NCI-H1105 (cell line): Measurements from ENCODE around the gene DHRS11.

Experiments used
- DNase-seq: peaks from one replicate; lab custom pipeline; 2025; lab: John Stamatoyannopoulos, UW

DHRS11 gene, protein sequence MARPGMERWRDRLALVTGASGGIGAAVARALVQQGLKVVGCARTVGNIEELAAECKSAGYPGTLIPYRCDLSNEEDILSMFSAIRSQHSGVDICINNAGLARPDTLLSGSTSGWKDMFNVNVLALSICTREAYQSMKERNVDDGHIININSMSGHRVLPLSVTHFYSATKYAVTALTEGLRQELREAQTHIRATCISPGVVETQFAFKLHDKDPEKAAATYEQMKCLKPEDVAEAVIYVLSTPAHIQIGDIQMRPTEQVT

DNA sequence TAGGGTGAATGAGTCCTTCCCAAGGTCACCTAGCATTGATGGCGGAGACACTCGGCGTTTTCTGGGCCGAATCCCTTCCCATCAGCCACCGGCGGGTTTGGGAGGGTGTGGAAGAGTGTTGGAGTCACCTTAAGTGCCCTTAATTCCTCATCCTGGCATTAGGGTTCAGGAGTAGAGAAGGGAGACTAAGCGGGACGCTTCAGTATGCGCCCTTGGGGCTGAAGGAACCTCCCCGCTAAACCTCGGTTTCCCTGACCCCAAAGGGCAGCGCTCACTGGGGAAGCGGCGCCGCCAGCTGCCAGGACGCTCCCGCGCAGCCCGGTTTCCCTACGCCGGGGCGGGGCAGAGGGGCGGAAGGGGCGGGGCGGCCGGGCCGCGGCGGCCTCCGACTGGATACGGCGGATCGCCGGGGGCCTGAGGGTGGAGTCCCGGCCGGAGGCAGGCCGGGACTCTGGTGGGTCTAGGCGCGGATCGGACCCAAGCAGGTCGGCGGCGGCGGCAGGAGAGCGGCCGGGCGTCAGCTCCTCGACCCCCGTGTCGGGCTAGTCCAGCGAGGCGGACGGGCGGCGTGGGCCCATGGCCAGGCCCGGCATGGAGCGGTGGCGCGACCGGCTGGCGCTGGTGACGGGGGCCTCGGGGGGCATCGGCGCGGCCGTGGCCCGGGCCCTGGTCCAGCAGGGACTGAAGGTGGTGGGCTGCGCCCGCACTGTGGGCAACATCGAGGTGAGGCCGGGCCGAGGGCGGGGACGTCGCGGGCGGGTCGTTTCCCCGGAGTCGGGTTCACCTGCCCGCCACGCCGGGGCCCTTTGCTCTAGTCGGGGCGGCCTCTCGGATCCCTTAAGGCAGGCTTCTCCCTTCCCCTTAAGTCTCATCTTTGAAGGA lies at the start of gene DHRS11:
DHRS11 (plus strand) TSS at position 446 of the 882 bp plus-strand sequence; CDS start at position 577, 131 bp downstream.
- DNase-seq = peak; percentile 63

DNA sequence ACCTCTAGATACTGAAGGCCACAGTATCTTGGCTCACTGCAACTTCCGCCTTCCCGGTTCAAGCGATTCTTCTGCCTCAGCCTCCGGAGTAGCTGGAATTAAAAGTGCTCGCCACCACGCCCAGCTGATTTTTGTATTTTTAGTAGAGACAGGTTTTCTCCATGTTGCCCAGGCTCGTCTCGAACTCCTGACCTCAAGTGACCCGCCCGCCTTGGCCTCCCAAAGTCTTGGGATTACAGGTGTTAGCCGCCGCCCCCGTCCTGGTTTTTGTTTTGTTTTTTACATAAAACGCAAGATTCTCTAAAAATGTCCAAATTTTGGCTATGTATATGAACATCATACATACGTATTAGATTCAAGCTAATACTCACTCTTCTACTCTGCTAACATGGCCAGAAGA lies 48.9 kb upstream of the DHRS11 start:
- no peak for DNase-seq

DNA sequence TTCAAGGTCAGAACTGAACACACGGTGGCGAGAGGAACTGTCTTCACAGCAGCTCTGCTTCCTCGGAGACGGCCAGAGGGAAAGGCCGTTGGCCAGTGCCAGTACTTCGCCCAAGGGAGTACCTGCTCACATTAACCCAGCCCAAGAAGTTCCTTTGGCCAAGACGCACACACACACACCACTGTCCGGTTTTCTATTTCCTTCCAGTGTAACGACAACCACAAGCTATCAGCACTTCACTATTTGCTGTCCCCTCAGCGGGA lies 47.7 kb upstream of the DHRS11 start:
- peak; percentile 0 for DNase-seq

DNA sequence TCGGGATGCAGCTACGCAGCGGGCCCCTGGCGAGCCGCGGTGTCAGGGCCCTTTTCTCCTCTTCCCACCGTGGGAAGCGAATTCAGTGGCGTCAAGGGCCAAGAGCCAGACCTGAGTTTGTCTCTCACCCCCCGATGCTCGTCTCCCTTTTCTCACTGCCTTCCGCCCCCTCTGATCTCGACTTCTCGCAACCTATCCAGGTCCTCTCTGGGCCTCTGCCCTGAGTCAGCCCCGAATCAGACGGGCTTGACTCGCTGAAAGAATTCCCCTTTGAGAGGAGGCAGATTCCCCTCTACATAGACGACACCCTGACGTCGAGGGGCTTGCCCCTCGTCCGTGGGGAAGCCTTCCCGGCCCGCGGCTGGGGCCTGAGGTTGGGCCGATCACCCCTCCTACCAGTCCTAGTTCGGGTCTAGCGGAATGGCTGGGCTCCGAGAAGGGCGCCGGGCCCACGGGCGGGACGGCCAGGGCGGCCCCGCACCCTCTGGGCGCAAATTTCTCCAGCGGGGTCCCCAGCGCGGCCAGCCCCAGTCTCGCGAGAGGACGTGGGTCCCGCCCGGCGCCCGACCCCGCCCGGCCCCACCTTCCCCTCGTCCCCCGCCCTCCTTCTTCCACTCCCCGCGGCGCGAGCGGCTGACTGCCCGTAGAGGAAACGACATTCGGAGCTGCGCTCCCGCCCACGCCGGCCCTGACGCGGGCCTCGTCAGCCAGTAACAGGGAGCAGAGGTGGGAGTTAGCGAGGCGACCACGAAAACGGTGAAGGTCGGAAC lies 47.2 kb upstream of the DHRS11 start, which contains the start of gene GGNBP2:
GGNBP2 (plus strand) TSS at position 613 of the 770 bp plus-strand sequence. CDS start 806 bp downstream, outside the sequence.
- DNase-seq = peak; percentile 79

DNA sequence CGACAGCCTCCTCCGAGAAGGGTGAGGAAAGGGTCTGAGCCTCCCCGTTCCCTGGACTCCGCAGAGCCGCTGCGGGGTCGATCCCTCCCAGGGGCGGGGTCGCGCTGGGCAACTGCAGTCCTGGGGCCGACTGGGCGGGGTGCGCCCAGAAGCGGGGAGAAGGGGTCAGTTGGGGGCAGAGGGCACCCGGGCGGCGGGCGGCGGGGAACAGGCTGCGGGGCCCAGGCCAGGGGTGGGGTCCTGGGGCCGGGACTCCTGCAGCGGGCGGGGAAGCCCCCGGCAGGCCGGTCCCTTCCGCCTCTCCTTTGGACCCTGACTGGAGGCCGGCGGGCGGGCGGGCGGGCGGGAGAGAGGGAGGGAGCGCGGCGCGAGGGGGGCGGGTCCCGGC lies 46.6 kb upstream of the DHRS11 start:
- DNase-seq = peak; percentile 73

DNA sequence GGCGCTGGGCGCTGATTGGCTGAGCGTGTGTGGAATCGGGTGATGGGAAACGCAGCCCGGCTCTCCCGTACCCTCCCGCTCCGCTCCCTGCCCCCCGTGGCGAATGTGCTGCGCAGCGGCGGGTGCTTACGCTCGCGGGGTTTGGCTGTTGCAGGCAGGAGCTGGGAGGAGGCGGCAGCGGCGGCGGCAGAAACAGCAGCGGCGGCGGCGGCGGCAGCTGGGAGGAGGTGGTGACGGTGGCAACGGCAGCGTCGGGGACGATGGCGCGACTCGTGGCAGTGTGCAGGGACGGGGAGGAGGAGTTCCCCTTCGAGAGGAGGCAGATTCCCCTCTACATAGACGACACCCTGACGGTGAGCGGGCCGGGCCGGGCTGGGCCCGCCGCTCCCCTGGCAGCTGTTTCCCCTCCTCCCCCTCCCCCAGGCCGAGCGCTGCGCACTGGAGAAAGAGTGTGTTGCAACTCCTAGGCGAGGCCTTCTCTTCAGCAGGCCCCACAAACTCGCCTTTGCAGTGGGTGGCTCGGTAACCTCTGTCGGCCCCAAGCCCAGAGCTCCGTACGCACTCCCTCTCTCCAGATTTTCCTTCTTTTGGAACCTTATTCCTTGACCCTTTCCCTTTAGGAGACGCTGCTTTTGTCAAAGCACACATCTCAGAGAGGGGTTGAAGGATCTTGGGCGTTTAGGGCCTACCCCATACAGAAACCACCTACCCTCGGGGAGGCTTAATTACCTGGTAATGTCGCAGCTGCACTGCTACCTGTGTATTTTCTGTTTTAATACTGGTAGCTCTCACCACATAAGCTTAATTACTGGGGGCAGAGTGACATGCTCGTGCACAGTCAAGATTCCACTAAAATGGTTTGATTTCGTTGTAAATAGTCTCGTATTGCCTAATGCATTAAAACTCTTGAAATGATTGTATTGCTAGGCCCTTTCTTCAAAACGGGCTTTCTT lies 45.9 kb upstream of the DHRS11 start:
- peak; percentile 92 for DNase-seq

DNA sequence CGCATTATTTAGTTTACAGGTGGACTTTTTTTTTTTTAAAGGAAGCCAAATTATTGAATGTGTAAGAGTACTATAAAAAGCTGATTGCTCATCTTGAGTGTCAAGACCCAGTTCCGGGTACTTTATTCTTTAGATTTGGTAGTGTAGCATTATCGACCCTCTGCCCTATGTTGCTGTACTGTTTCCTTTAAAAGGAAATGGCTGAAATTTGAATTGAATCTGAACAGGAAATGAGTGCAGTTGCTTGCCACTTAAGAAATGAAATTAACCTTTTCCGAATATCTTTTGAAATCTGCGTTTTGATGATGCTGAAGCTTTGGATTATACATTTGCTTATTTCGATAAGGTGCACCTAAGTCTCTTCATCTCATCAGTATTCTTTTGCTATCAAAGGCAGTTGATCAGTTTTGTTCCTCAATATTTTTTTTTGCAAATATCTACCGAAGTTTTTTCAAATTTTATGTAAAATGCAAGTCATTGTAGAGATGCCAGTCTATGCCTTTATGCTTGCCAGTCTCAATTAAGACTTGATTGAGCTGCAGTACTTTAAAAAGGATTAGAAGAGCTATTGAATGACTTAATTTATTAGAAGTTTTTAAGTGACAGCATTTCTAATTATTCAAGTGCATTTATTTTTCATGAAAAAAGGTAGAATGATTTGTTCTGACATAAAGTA lies 45.1 kb upstream of the DHRS11 start:
- DNase-seq = no peak

DNA sequence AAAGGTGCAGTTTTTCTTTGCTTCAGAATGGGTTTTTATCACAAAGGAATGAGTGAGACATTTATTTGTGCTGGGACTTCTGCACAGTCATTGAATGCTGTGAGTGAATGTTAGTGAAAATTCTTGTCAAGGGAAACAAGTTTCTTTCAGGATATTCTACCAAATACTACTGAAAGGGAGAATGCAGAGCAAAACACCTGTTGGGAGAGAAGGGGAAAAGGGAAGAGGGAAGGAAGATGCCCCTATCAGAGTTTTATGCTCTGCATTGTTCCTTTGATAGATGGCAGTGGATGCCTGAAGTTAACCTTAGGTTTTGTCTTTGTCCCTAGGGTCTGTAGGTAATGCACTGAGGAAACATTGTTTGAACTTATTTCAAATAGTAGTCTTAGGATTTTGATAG lies 43.9 kb upstream of the DHRS11 start:
- no peak for DNase-seq

DNA sequence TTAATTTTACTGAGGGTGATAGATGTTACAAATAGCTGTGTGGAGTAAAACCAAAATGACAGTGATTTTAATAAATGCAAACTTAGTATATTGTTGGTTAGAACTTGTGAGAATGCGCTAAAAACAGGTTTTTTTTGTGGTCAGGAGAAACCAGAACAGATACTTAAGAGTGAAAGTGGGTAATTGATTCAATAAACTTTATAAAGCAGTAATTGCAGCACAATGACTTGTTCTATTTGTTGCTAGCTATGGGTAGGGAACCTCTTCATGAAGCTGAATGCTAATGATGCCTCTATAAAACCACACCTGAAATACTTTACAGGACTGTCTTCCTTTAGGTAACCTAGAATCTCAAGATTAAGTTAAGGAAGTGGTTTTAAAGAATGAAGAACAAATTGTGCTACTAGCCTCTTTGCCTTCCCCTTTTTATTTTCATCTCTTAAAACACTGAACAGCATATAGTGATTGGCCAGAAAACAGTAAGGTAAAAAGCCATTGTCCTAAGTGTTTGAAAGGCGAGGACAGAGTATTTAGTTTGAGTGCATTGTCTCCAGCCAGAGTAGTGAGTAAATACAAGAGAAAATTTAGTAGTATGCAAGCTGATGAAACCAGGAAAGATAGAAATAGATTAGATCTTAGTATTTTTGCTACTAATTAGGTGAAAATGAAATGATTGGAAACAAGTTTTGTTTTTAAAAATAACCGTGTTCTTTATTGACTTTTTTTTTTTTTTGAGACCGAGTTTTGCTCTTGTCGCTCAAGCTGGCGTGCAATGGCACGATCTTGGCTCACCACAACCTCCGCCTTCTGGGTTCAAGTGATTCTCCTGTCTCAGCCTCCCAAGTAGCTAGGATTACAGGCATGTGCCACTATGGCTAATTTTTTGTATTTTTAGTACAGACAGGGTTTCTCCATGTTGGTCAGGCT lies 40.9 kb upstream of the DHRS11 start:
- no peak for DNase-seq

DNA sequence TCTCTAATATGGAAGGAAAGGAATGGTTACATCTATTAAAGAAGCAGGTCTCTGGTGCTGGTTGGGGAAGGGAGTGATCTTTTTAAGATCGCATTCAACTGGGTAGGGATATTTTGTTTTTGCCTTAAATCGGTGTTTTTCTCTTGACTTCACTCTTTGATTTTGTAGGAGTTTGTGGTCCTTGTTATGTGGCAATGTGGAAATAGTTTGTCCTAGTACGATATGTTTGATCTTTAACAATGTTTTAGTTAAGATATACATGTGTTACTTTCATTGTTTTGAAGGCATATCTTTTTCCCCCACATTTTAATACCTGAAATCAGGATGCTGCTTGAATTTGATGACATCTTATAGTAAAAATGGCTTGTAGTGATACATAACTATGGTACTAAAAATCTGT lies 38.2 kb upstream of the DHRS11 start:
- DNase-seq = no peak

DNA sequence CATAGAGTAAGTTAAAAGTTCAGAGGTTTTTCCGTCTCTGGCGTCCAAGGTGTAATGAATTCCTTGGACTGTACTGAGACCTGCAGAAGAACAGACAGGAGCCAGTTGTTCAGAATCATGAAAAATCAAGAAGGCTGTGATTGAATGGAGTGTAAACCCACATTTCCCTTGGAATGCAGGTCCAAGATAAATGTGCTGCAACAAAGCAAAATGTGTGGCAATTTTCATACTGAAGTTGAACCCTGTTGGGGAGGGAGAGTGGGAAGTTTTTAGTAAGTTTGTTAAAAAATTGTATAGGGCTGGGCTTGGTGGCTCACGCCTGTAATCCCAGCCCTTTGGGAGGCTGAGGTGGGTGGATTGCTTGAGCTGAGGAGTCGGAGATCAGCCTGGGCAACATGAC lies 25.6 kb upstream of the DHRS11 start:
- DNase-seq = no peak

DNA sequence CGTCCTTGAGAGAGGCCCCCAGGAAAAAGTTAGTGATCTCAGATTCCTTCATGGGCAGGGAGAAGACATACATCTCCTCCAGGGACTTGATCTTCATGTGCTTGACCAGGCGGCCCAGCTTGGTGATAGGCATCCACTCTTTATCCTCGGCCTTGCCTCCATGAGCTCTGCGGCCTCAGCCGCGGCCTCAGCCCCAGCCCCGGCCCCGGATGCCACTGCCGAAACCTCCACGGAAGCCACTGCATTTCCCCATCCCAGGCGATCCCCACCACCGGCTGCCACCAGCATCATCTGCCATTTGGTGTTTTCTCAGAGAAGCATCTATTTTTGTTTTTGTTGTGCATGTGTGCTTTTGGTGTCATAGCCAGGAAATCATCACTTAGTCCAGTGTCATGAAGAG lies 16.7 kb upstream of the DHRS11 start:
- DNase-seq = no peak

DNA sequence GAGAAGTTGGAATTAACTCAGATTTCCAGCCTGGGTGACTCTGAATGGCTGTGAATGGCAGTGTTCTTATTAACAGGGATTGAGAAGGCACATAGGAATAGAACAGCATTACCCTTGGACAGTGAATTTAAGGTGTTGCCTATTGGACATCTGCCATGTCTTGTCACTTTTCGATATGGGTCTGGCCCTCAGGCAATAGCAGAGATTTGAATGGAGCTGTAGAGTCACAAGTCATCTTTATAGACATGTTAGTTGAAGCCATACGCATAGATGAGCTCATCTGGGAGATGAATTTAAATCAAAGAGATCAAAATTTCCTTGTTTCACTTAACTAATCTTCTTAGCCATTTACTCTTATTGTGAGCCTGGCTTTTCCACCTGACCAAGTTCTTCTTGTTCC lies 14.9 kb upstream of the DHRS11 start:
- DNase-seq = no peak

DNA sequence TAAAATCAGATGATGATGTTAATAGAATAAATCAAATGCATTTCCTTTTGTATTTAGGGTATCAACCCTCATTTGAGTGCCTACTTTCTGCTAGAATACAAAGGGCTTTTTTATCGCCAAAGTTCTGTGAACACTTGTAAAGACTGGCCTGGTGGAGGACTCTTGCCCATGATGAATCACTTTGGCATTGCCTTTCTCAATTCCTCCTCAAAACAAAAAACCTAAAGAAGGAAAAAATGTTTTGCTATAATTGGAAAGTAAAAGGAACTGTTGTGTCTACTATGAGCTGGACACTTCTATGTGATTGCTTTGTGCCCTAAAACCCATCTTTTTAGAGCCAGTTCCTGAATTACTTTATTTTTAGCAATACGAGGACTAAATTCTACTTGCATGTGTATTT lies 13.0 kb upstream of the DHRS11 start:
- no peak for DNase-seq

DNA sequence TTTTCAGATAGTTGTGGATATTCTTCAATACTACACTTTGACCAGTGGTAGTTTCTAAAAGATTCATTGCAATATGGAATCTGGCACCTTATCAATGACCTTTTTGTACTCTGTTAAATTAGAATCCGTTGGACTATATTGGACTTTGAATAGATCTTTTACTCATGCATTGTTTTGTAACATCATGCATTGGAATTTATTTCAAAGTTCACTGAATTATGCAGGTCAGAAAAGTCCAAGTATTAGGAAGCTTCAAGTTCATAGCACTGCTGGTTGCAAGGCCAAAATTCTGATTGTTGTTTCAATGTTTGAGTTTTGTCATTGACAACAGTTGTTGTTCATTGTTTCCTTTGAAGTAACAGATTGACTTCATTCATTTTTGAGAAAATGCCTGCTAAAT lies 7.9 kb upstream of the DHRS11 start:
- DNase-seq = no peak

DNA sequence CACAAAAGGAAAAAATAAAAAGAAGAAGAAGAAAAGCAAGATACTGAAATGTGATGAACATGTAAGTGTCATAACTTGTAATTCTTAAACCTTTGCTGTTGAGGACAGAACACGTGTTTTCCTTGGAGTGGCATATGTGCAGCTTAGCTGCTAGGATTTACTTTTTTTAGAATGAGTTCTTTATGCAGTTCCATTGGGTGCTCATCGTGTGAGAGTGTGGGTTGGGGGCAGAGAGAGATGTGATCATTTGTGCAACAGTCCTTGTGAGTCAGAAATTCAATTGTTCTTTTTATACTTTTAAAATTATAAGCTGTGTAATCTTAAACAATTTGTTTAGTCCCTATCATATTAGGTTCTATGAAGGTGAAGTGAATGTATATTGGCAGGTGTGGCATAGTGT lies 5.5 kb upstream of the DHRS11 start:
- no peak for DNase-seq

DNA sequence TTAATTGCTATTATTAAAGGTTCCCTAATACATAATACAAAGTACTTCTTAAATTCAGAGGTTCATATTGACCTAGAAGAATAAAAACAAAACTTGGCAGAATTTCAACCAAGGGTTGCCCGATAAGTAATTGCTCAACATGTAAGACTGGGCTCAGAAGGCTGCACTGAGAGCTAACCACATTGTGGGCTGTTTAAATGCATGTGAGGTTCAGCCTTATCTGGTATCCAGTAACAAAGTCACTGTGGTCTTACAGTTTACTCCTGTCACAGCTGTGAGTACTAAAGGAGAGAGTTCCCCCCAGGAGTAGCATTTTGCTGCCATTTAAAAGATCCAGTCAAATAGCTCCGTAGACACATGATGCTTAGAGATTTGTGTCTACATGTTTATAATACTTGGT lies 1.6 kb upstream of the DHRS11 start:
- DNase-seq = no peak

DNA sequence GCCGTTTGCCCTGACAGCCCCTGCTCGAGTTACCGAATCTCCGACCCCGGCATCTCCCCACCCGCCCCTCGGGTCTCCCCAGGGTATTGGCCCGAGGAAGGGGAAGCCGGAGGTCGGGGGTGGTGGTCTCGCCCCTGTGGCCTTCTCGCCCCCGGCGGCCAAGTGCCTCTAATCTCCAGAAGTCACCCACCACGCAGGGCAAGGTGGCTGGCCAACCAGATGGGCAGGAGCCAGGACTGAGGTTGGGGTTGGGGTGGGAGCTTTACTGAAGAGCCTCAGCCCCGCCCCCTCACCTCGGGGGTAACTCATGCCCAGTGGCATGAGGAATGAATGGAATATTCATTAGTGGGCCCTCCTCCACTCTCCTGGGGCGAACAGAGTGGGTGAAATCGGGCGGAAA lies 637 bp downstream of the DHRS11 start:
- peak; percentile 10 for DNase-seq

DNA sequence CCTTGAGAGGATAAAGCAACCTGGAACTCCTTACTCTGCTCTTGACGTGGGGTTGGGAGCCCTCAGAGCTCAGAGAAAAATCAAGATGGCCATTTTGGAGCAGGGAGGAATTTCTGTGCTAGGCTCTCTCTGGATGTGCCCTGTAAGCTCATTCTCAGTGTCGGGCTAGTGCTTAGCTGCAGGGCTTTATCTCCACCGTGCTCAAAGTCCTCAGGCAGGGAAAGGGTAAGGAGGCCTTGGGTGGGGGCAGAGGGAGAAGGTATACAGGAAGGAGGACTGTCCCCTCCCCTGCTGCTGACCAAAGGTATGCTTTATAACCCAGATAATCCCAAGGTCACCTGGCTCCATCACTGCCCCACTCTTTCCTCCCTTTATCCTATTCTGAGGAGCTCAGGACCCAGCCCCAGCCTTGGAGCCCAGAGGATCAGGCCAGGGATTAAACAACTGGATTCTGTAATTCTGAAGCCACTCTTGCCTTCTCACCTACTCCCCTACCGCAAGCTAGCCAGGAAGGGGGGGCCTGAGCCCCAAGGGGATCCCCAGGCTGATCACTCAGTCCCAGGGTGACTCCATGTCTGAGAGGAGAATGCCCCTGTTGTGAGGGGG lies 1.1 kb downstream of the DHRS11 start:
- DNase-seq = no peak
